SK-N-SH (cell line): ENCODE results near the gene SIL1. TPM values are rescaled to one million over a fixed set of nuclear protein-coding genes. Genes with fewer than 3 reads are reported as not detected.
"Not testable (repeated sequence)": the region's sequence is repeated elsewhere in the genome, so short reads cannot be mapped to it uniquely, and the experiment has no call there.

Source experiments
- CTCF ChIA-PET: fragments of 300-600, 350-600 bp; formaldehyde crosslinking; extraction: SDS; loops from one replicate; lab custom pipeline; 2021; lab: Yijun Ruan, JAX
- POLR2A ChIA-PET: fragments of 350-600 bp; sonication (Branson Sonifier 250); formaldehyde crosslinking; extraction: SDS; loops from one replicate; lab custom pipeline; 2020; ENCODE audit warnings: antibody characterized with exemption, inconsistent platforms; lab: Yijun Ruan, JAX
- DNase-seq: peaks from one replicate; pipeline ENCODE4 v3.0.0; 2012
- H2AFZ ChIP-seq: fragments of 200-600 bp; sonication (generic); 2 replicates; pipeline ENCODE4 v1.8.1; 2016; ENCODE audit warnings: antibody characterized with exemption, mild to moderate bottlenecking, low read depth
- H3F3A ChIP-seq: fragments of 200-600 bp; sonication (generic); replicated peaks from 2 replicates; pipeline ENCODE3; 2016; ENCODE audit warnings: antibody characterized with exemption, mild to moderate bottlenecking; ENCODE audit not compliant: insufficient read depth
- H3K27ac ChIP-seq, 2 experiments: fragments of 200-500 bp in 1 of 2; fragments of 200-600 bp in 1 of 2; sonication (Bioruptor generic) in 1 of 2; sonication (generic), shearing (Covaris generic) in 1 of 2; 2 replicates each; pipeline versions ENCODE4 v1.5.1 to v1.6.1; 2014 to 2016; ENCODE audit warnings: low read depth in 2 of 2, inconsistent platforms in 1 of 2, low read length in 1 of 2, mild to moderate bottlenecking in 1 of 2, mixed read lengths in 1 of 2
- H3K27me3 ChIP-seq: fragments of 200-600 bp; sonication (generic), shearing (Covaris generic); 2 replicates; pipeline ENCODE4 v1.6.1; 2016; ENCODE audit warnings: mixed run types; ENCODE audit not compliant: insufficient read depth
- H3K36me3 ChIP-seq, 2 experiments: fragments of 200-500 bp in 1 of 2; fragments of 200-600 bp in 1 of 2; sonication (Bioruptor generic) in 1 of 2; sonication (generic) in 1 of 2; replicated peaks in 1 of 2; 2 replicates each; pipeline versions ENCODE3 to v1.5.1; 2014 to 2016; ENCODE audit warnings: low read length in 1 of 2, mild to moderate bottlenecking in 1 of 2; ENCODE audit not compliant: insufficient read depth in 2 of 2, control insufficient read depth in 1 of 2
- H3K4me1 ChIP-seq, 2 experiments: fragments of 200-500 bp in 1 of 2; fragments of 200-600 bp in 1 of 2; sonication (Bioruptor generic) in 1 of 2; sonication (generic), shearing (Covaris generic) in 1 of 2; 2 replicates each; pipeline versions ENCODE4 v1.5.1 to v1.6.1; 2014 to 2016; ENCODE audit warnings: low read depth in 1 of 2, low read length in 1 of 2, mixed run types in 1 of 2; ENCODE audit not compliant: insufficient read depth in 2 of 2, control insufficient read depth in 1 of 2
- H3K4me2 ChIP-seq: fragments of 200-600 bp; sonication (generic), shearing (Covaris generic); 2 replicates; pipeline ENCODE4 v1.6.1; 2017; ENCODE audit warnings: mixed run types
- H3K4me3 ChIP-seq, 2 experiments: fragments of 200-500 bp in 1 of 2; fragments of 200-600 bp in 1 of 2; sonication (Bioruptor generic) in 1 of 2; sonication (generic), shearing (Covaris generic) in 1 of 2; 2 replicates each; pipeline versions ENCODE4 v1.5.1 to v1.8.1; 2014 to 2016; ENCODE audit warnings: low read depth in 2 of 2, inconsistent platforms in 1 of 2, low read length in 1 of 2, mild to moderate bottlenecking in 1 of 2, mixed read lengths in 1 of 2, moderate library complexity in 1 of 2
- H3K79me2 ChIP-seq: fragments of 200-600 bp; sonication (generic); 2 replicates; pipeline ENCODE4 v1.8.1; 2017; ENCODE audit warnings: mild to moderate bottlenecking; ENCODE audit not compliant: insufficient read depth
- H3K9ac ChIP-seq: fragments of 200-600 bp; sonication (generic); 2 replicates; pipeline ENCODE4 v1.6.1; 2017; ENCODE audit warnings: mixed run types
- H3K9me2 ChIP-seq: fragments of 200-600 bp; sonication (generic); 2 replicates; pipeline ENCODE4 v1.6.1; 2017; ENCODE audit warnings: mixed run types
- H3K9me3 ChIP-seq: fragments of 200-600 bp; sonication (generic); 2 replicates; pipeline ENCODE4 v1.6.1; 2017; ENCODE audit warnings: mixed run types, mild to moderate bottlenecking, moderate library complexity
- H4K20me1 ChIP-seq: fragments of 200-600 bp; sonication (generic); 2 replicates; pipeline ENCODE4 v1.6.1; 2017; ENCODE audit warnings: mild to moderate bottlenecking, mixed run types; ENCODE audit not compliant: insufficient read depth
- CHD2 ChIP-seq: fragments of 150-350 bp; IDR thresholded peaks from 2 replicates; pipeline ENCODE4 v1.6.1; 2018; ENCODE audit warnings: low read length; ENCODE audit not compliant: partially characterized antibody
- CTCF ChIP-seq: fragments of 200-600 bp; sonication (generic); IDR thresholded peaks from 2 replicates; pipeline ENCODE4 v1.6.1; 2017; ENCODE audit warnings: antibody characterized with exemption, mild to moderate bottlenecking, moderate library complexity
- FOXJ3 ChIP-seq: sonication (generic); formaldehyde crosslinking; IDR thresholded peaks from 2 replicates; pipeline ENCODE4 v1.5.1; 2020; ENCODE audit warnings: mild to moderate bottlenecking, missing genetic modification reagents
- FOXM1 ChIP-seq: IDR thresholded peaks from 2 replicates; pipeline ENCODE4 v1.4.0; 2012; ENCODE audit warnings: low read depth, mild to moderate bottlenecking
- GABPA ChIP-seq: IDR thresholded peaks from 2 replicates; pipeline ENCODE4 v1.4.0; 2012; ENCODE audit warnings: low read depth, mild to moderate bottlenecking
- IRF3 ChIP-seq: fragments of 150-350 bp; IDR thresholded peaks from 2 replicates; pipeline ENCODE4 v1.6.1; 2016; ENCODE audit warnings: mild to moderate bottlenecking, low read depth, low read length
- MEF2A ChIP-seq: IDR thresholded peaks from 2 replicates; pipeline ENCODE4 v1.4.0; 2012; ENCODE audit warnings: low read depth, borderline replicate concordance
- MXI1 ChIP-seq: IDR thresholded peaks from 2 replicates; pipeline ENCODE4 v1.6.1; 2012; ENCODE audit warnings: mild to moderate bottlenecking, low read depth, low read length, improper control_type of control experiment
- NRF1 ChIP-seq: IDR thresholded peaks from 2 replicates; pipeline ENCODE4 v1.6.1; 2012; ENCODE audit warnings: low read depth, mild to moderate bottlenecking, low read length
- PBX3 ChIP-seq: IDR thresholded peaks from 2 replicates; pipeline ENCODE4; 2012
- RCOR1 ChIP-seq: fragments of 150-350 bp; IDR thresholded peaks from 2 replicates; pipeline ENCODE4 v1.6.1; 2017; ENCODE audit warnings: antibody characterized with exemption, low read length
- RXRA ChIP-seq: IDR thresholded peaks from 2 replicates; pipeline ENCODE4 v1.4.0; 2012; ENCODE audit warnings: low read depth, mild to moderate bottlenecking, borderline replicate concordance
- SMC3 ChIP-seq: IDR thresholded peaks from 2 replicates; pipeline ENCODE4 v1.6.1; 2012; ENCODE audit warnings: low read depth, low read length, improper control_type of control experiment
- TAF1 ChIP-seq: IDR thresholded peaks from 2 replicates; pipeline ENCODE4 v1.6.1; 2012; ENCODE audit warnings: low read depth, mild to moderate bottlenecking, low read length, moderate library complexity, borderline replicate concordance
- TCF12 ChIP-seq: IDR thresholded peaks from 2 replicates; pipeline ENCODE4 v1.4.0; 2012
- USF1 ChIP-seq: IDR thresholded peaks from 2 replicates; pipeline ENCODE4 v1.4.0; 2012; ENCODE audit warnings: low read depth, borderline replicate concordance
- YY1 ChIP-seq: IDR thresholded peaks from 2 replicates; pipeline ENCODE4 v1.4.0; 2012; ENCODE audit warnings: low read depth, mild to moderate bottlenecking
- WGBS: methylation state at CpG from one replicate; pipeline ENCODE4 v1.1.6; 2017; ENCODE audit warnings: low lambda C conversion rate; 5-methylcytosine and 5-hydroxymethylcytosine counted together
- polyA plus RNA-seq, 3 experiments: library from polyadenylated mRNA; depleted of rRNA; stranded (reverse); fragments of >200 nt; gene quantifications; 2 replicates each; pipeline ENCODE4 v1.2.3, GENCODE V29; 2012

The SIL1 gene
- polyA plus RNA-seq, 1 of the 3 experiments (the other 2 are of a cell fraction): 25.9 TPM

- no peaks in the 10 kb centered on the region for H3K27me3 ChIP-seq
- H4K20me1 ChIP-seq: no peaks in the 10 kb centered on the region; the same call in 1 of the 2 replicates
- DNase-seq: no peak
- POLR2A ChIA-PET: no interaction called here
- 93% methylated on average over 4 of the region's 4 CpGs for WGBS
- no peaks in the 10 kb centered on the region for H3K9me3 ChIP-seq
- peaks cover 5% of the 10 kb centered on the region for H3F3A ChIP-seq
- no peak overlapping the region for H3K27ac ChIP-seq
- no peak overlapping the region for H3K9ac ChIP-seq
- no peak overlapping the region for H3K4me3 ChIP-seq
- H3K9me2 ChIP-seq: no peaks in the 10 kb centered on the region
- H3K4me2 ChIP-seq: no peak overlapping the region
- H3K36me3 ChIP-seq: peaks cover 0 to 8% of the 10 kb centered on the region in 2 experiments
- H2AFZ ChIP-seq: no peak overlapping the region
- CTCF ChIA-PET: interaction anchor here (1.0 to 1.1 kb wide), 2 partner anchors 12 to 17 kb away, joined by 3 read pairs; no protein-coding TSS in a partner anchor
- no peaks in the 10 kb centered on the region for H3K79me2 ChIP-seq
- TF ChIP-seq CHD2 (no peak), TAF1 (no peak), IRF3 (no peak), FOXJ3 (CRISPR knock-in tag) (no peak), YY1 (no peak), GABPA (no peak), MEF2A (no peak), MXI1 (no peak), USF1 (no peak), PBX3 (no peak), RXRA (no peak), RCOR1 (no peak), FOXM1 (no peak), CTCF (no peak), NRF1 (no peak), TCF12 (no peak), SMC3 (no peak)
- peaks cover 0 to 2% of the 10 kb centered on the region in 2 experiments; a peak in 1 of 4 replicates for H3K4me1 ChIP-seq
Measured at GRCh38 chr5:139012176-139012575, 186.0 kb downstream of the SIL1 start.

GRCh38 chr5:139011156-139011555 is 187.0 kb downstream of the SIL1 start:
- H3K4me3 ChIP-seq, H3K36me3 ChIP-seq, H4K20me1 ChIP-seq, H3K9ac ChIP-seq, H3K27me3 ChIP-seq, H3K27ac ChIP-seq, H3K79me2 ChIP-seq, H3K4me2 ChIP-seq, DNase-seq, H3K9me3 ChIP-seq, H2AFZ ChIP-seq, POLR2A ChIA-PET, H3K4me1 ChIP-seq, H3F3A ChIP-seq, H3K9me2 ChIP-seq: not testable (repeated sequence)
- WGBS: 96% methylated on average over 14 of the region's 25 CpGs
- CTCF ChIA-PET: interaction anchor here (1.0 to 1.1 kb wide), 2 partner anchors 13 to 18 kb away, joined by 3 read pairs; no protein-coding TSS in a partner anchor
